Neuronal stem cell (in vitro differentiated cells): ENCODE results near the gene ACAD10.

ENCODE experiments used
- DNase-seq: peaks from one replicate; pipeline ENCODE4 v3.0.0-alpha.2; 2013; ENCODE audit warnings: low spot score
- H2AFZ ChIP-seq: one replicate; pipeline ENCODE4 v1.6.1; 2013; ENCODE audit warnings: mild to moderate bottlenecking, low read length, inconsistent platforms
- H2AK5ac ChIP-seq: 2 replicates; pipeline ENCODE4 v1.6.1; 2013; ENCODE audit warnings: low read depth, mild to moderate bottlenecking, inconsistent platforms, low read length, moderate library complexity, mixed read lengths
- H2BK120ac ChIP-seq: 2 replicates; pipeline ENCODE4 v1.6.1; 2013; ENCODE audit warnings: low read depth, mild to moderate bottlenecking, inconsistent platforms, low read length, moderate library complexity, mixed read lengths
- H2BK12ac ChIP-seq: one replicate; pipeline ENCODE4 v1.6.1; 2013; ENCODE audit warnings: low read length, inconsistent platforms
- H2BK15ac ChIP-seq: 2 replicates; pipeline ENCODE4 v1.6.1; 2013; ENCODE audit warnings: mild to moderate bottlenecking, low read length, inconsistent platforms, mixed read lengths
- H2BK5ac ChIP-seq: one replicate; pipeline ENCODE4 v1.6.1; 2013; ENCODE audit warnings: inconsistent platforms, mild to moderate bottlenecking, low read length, moderate library complexity
- H3K14ac ChIP-seq: one replicate; pipeline ENCODE4 v1.6.1; 2013; ENCODE audit warnings: low read length, inconsistent platforms
- H3K18ac ChIP-seq: 2 replicates; pipeline ENCODE4 v1.6.1; 2013; ENCODE audit warnings: low read length, inconsistent platforms
- H3K23ac ChIP-seq: 2 replicates; pipeline ENCODE4 v1.6.1; 2013; ENCODE audit warnings: low read depth, mild to moderate bottlenecking, mixed read lengths, low read length, inconsistent platforms; ENCODE audit not compliant: poor library complexity
- H3K27ac ChIP-seq: replicated peaks from 3 replicates; pipeline ENCODE4 v1.5.1; 2013; ENCODE audit warnings: low read length, inconsistent platforms
- H3K27me3 ChIP-seq, 3 experiments: 2 replicates each; pipeline ENCODE4 v1.6.1; 2013; ENCODE audit warnings: low read length in 3 of 3, mild to moderate bottlenecking in 2 of 3, inconsistent platforms in 1 of 3, low read depth in 1 of 3, mixed read lengths in 1 of 3, moderate library complexity in 1 of 3; ENCODE audit not compliant: control insufficient read depth in 3 of 3, insufficient read depth in 3 of 3
- H3K36me3 ChIP-seq, 2 donors: replicated peaks in 1 of 2; 2 replicates each; pipeline ENCODE4 v1.6.1; 2013; ENCODE audit warnings: low read length in 2 of 2; ENCODE audit not compliant: control insufficient read depth in 2 of 2, insufficient read depth in 2 of 2
- H3K4ac ChIP-seq: 2 replicates; pipeline ENCODE4 v1.6.1; 2013; ENCODE audit warnings: inconsistent platforms, mild to moderate bottlenecking, low read length, moderate library complexity
- H3K4me1 ChIP-seq, 2 donors: 1 replicate in 1 of 2; 2 replicates in 1 of 2; pipeline ENCODE4 v1.6.1; 2013; ENCODE audit warnings: low read length in 2 of 2, low read depth in 1 of 2; ENCODE audit not compliant: control insufficient read depth in 2 of 2, insufficient read depth in 1 of 2
- H3K4me2 ChIP-seq: one replicate; pipeline ENCODE4 v1.6.1; 2013; ENCODE audit warnings: mild to moderate bottlenecking, low read length, inconsistent platforms; ENCODE audit not compliant: insufficient read depth, poor library complexity, severe bottlenecking
- H3K4me3 ChIP-seq, 2 donors: 2 replicates each; pipeline ENCODE4 v1.5.1; 2013; ENCODE audit warnings: low read length in 2 of 2, mild to moderate bottlenecking in 2 of 2, inconsistent platforms in 1 of 2, moderate library complexity in 1 of 2
- H3K79me1 ChIP-seq: one replicate; pipeline ENCODE4 v1.6.1; 2013; ENCODE audit warnings: low read depth, mild to moderate bottlenecking, inconsistent platforms, low read length, moderate library complexity
- H3K9ac ChIP-seq: one replicate; pipeline ENCODE4 v1.6.1; 2013; ENCODE audit warnings: mild to moderate bottlenecking, low read depth, low read length, inconsistent platforms; ENCODE audit not compliant: poor library complexity
- H3K9me3 ChIP-seq, 2 donors: replicated peaks in 1 of 2; 2 replicates each; pipeline versions ENCODE3 to v1.6.1; 2013; ENCODE audit warnings: low read length in 2 of 2, mild to moderate bottlenecking in 2 of 2, inconsistent platforms in 1 of 2, low read depth in 1 of 2, mixed read lengths in 1 of 2, moderate library complexity in 1 of 2; ENCODE audit not compliant: control insufficient read depth in 2 of 2, insufficient read depth in 1 of 2
- H4K8ac ChIP-seq: one replicate; pipeline ENCODE4 v1.6.1; 2013; ENCODE audit warnings: low read depth, mild to moderate bottlenecking, inconsistent platforms, low read length, moderate library complexity
- H4K91ac ChIP-seq: one replicate; pipeline ENCODE4 v1.6.1; 2013; ENCODE audit warnings: low read length, low read depth, mild to moderate bottlenecking, inconsistent platforms; ENCODE audit not compliant: poor library complexity
- WGBS, 2 donors: extraction: QIAGEN DNeasy Blood & Tissue Kit; methylation state at CpG; one replicate each; pipeline ENCODE4 v1.1.7; 2013; ENCODE audit warnings: missing lambda C conversion rate in 2 of 2, mixed read lengths in 1 of 2; ENCODE audit not compliant: insufficient read length in 2 of 2, insufficient replicate concordance in 1 of 2; ENCODE audit errors: extremely low coverage in 2 of 2; 5-methylcytosine and 5-hydroxymethylcytosine counted together

ACAD10 gene

GRCh38 chr12:111754671-111755070 is 68.8 kb downstream of the ACAD10 start:
- no peak overlapping the region for H2AFZ ChIP-seq
- no peak overlapping the region for H4K91ac ChIP-seq
- H3K23ac ChIP-seq, result peak overlapping the region; percentile 22
- H3K27me3 ChIP-seq, result peaks cover 0 to 5% (median 0%) of the 10 kb centered on the region in 3 experiments
- no CpG with 5 or more reads among the region's 8 CpGs for WGBS, 2 donors
- H3K79me1 ChIP-seq, result no peaks in the 10 kb centered on the region
- no peak overlapping the region for H2BK120ac ChIP-seq
- no peak overlapping the region for H2BK12ac ChIP-seq
- H3K14ac ChIP-seq, result peak overlapping the region; percentile 25
- DNase-seq, result no peak
- H3K9me3 ChIP-seq, result peaks cover 0 to 2% of the 10 kb centered on the region in 2 donors
- H3K27ac ChIP-seq, result no peak overlapping the region
- H3K18ac ChIP-seq, result no peak overlapping the region
- peaks cover 10 to 13% of the 10 kb centered on the region in 2 donors for H3K4me1 ChIP-seq
- no peak overlapping the region for H2BK5ac ChIP-seq
- H3K4me2 ChIP-seq, result no peak overlapping the region
- peaks cover 6 to 38% of the 10 kb centered on the region in 2 donors for H3K36me3 ChIP-seq
- no peak overlapping the region for H3K9ac ChIP-seq
- H2BK15ac ChIP-seq, result no peak overlapping the region
- no peak overlapping the region for H2AK5ac ChIP-seq
- H3K4ac ChIP-seq, result no peak overlapping the region
- no peak overlapping the region for H4K8ac ChIP-seq
- no peak overlapping the region for H3K4me3 ChIP-seq

GRCh38 chr12:111756196-111756595 is 70.3 kb downstream of the ACAD10 start:
- H3K36me3 ChIP-seq, result peaks cover 4 to 31% of the 10 kb centered on the region in 2 donors
- no peak overlapping the region for H4K91ac ChIP-seq

GRCh38 chr12:111756681-111757080 is 70.8 kb downstream of the ACAD10 start:
- Histone ChIP-seq H2BK120ac (peak overlapping the region; percentile 24), H3K79me1 (no peaks in the 10 kb centered on the region), H4K8ac (no peak overlapping the region), H4K91ac (no peak overlapping the region), H3K18ac (no peak overlapping the region), H2BK15ac (peak overlapping the region; percentile 45), H3K23ac (no peak overlapping the region), H2AFZ (no peak overlapping the region), H3K36me3 (peaks cover 4 to 29% of the 10 kb centered on the region in 2 donors), H3K9ac (no peak overlapping the region), H3K4me1 (peaks cover 12 to 19% of the 10 kb centered on the region in 2 donors), H3K9me3 (peaks cover 0 to 3% of the 10 kb centered on the region in 2 donors), H3K27me3 (peaks cover 0 to 18% (median 0%) of the 10 kb centered on the region in 3 experiments), H3K27ac (no peak overlapping the region), H3K14ac (no peak overlapping the region), H3K4me2 (no peak overlapping the region), H2AK5ac (no peak overlapping the region), H2BK5ac (no peak overlapping the region), H3K4ac (no peak overlapping the region), H3K4me3 (no peak overlapping the region), H2BK12ac (no peak overlapping the region)
- no peak for DNase-seq
- no CpG with 5 or more reads among the region's 7 CpGs for WGBS, 2 donors

More at GRCh38 chr12:111756196-111756595, 70.3 kb downstream of the ACAD10 start:
- Histone ChIP-seq H2BK5ac (no peak overlapping the region), H3K27ac (no peak overlapping the region), H3K18ac (no peak overlapping the region), H3K9me3 (peaks cover 0 to 3% of the 10 kb centered on the region in 2 donors), H3K23ac (no peak overlapping the region), H3K79me1 (no peaks in the 10 kb centered on the region), H3K4ac (no peak overlapping the region), H2AFZ (no peak overlapping the region), H2AK5ac (no peak overlapping the region), H2BK120ac (peak overlapping the region; percentile 24), H3K4me3 (no peak overlapping the region), H2BK12ac (no peak overlapping the region), H4K8ac (no peak overlapping the region), H3K9ac (no peak overlapping the region), H3K27me3 (peaks cover 0 to 18% (median 0%) of the 10 kb centered on the region in 3 experiments), H2BK15ac (no peak overlapping the region), H3K14ac (no peak overlapping the region), H3K4me1 (peaks cover 12 to 18% of the 10 kb centered on the region in 2 donors), H3K4me2 (no peak overlapping the region)
- no peak for DNase-seq
- WGBS, 2 donors, result no CpG with 5 or more reads among the region's 15 CpGs

GRCh38 chr12:111757361-111758119 is 71.7 kb downstream of the ACAD10 start:
- Histone ChIP-seq H3K4me1 (peaks cover 16 to 23% of the 10 kb centered on the region in 2 donors), H3K9ac (no peak overlapping the region), H3K23ac (no peak overlapping the region), H3K9me3 (peaks cover 0 to 3% of the 10 kb centered on the region in 2 donors), H2BK5ac (no peak overlapping the region), H3K4ac (no peak overlapping the region), H3K14ac (no peak overlapping the region), H3K4me3 (no peak overlapping the region), H2AFZ (no peak overlapping the region), H4K8ac (no peak overlapping the region), H3K27me3 (peaks cover 0 to 19% (median 0%) of the 10 kb centered on the region in 3 experiments), H4K91ac (peak overlapping the region; percentile 5), H2BK120ac (no peak overlapping the region), H2AK5ac (peak overlapping the region; percentile 64), H3K4me2 (no peak overlapping the region), H2BK15ac (peak overlapping the region; percentile 18), H3K79me1 (no peaks in the 10 kb centered on the region), H3K27ac (no peak overlapping the region), H3K18ac (peak overlapping the region; percentile 38), H2BK12ac (no peak overlapping the region), H3K36me3 (peaks cover 4 to 29% of the 10 kb centered on the region in 2 donors)
- no peak for DNase-seq
- no CpG with 5 or more reads among the region's 15 CpGs for WGBS, 2 donors
